ENCODE data around the gene BLOC1S2. TPM values are rescaled to one million over a fixed set of nuclear protein-coding genes. Genes with fewer than 3 reads are reported as not detected.

Gene BLOC1S2
- polyA plus RNA-seq, 2 donors = 51.2 to 58.2 TPM

DNA sequence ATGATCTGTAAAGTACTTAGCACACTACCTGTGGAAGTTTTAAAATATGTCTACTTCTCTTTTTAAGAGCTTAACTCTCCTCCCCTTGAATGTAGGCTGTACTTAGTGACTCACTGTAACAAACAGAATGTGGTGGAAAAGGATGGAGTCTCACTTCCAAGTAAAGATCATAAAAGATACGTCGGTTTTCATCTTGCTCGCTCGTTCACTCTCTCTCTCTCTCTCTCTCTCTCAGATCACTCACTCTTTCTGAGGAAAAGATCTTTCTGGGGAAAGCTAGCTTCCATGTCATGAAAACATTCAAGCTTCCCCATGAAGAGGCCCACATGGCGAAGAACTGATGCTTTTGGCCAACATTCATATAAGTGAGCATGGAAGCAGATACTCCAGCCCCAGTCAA, 62.6 kb downstream of the BLOC1S2 start:
- WGBS, 2 donors = 76 to 77% methylated on average over 5 of the region's 5 CpGs
- Histone ChIP-seq H3K4me3 (ENCODE audit: low read depth in 1 of 2, low read length in 2 of 2) (no peak overlapping the region), H3K36me3 (ENCODE audit: control insufficient read depth in 2 of 2, insufficient read depth in 2 of 2, low read length in 1 of 2) (peaks cover 0 to 3% of the 10 kb centered on the region in 2 donors), H3K27ac (ENCODE audit: low read depth in 2 of 2, low read length in 1 of 2) (no peak overlapping the region), H3K4me1 (ENCODE audit: control insufficient read depth in 2 of 2, insufficient read depth in 2 of 2, low read length in 1 of 2) (no peaks in the 10 kb centered on the region), H3K9me3 (ENCODE audit: control insufficient read depth in 2 of 2, insufficient read depth in 1 of 2, low read depth in 1 of 2, low read length in 1 of 2) (no peaks in the 10 kb centered on the region), H3K27me3 (ENCODE audit: control insufficient read depth in 1 of 2, insufficient read depth in 2 of 2, low read length in 2 of 2) (no peaks in the 10 kb centered on the region)

Other genes starting within 250 kb of the BLOC1S2 start
- gene CPN1, start 204.8 kb downstream of the BLOC1S2 start, polyA plus RNA-seq = not detected
- gene ERLIN1, start 100.7 kb downstream of the BLOC1S2 start, polyA plus RNA-seq = 10 to 100 TPM in 1 of 2 donors, 1 to 10 TPM in 1; 6.6 to 18.7 TPM
- gene CHUK, start 57.1 kb downstream of the BLOC1S2 start, polyA plus RNA-seq = 1 to 10 TPM; 3.8 to 6.7 TPM
- 10 to 100 TPM; 11.4 to 11.5 TPM for gene CWF19L1, start 19.0 kb downstream of the BLOC1S2 start, polyA plus RNA-seq
- gene PKD2L1, start 43.5 kb upstream of the BLOC1S2 start, polyA plus RNA-seq = not detected
- 10 to 100 TPM; 57.6 to 73.1 TPM for gene SCD, start 60.6 kb upstream of the BLOC1S2 start, polyA plus RNA-seq
- gene WNT8B, start 176.3 kb upstream of the BLOC1S2 start, polyA plus RNA-seq = not detected
- 1 to 10 TPM; 3.6 to 9.1 TPM for gene SEC31B, start 233.2 kb upstream of the BLOC1S2 start, polyA plus RNA-seq
- gene NDUFB8, start 243.2 kb upstream of the BLOC1S2 start, polyA plus RNA-seq = 100 to 1,000 TPM; 280 to 317 TPM
- gene HIF1AN, start 249.3 kb upstream of the BLOC1S2 start, polyA plus RNA-seq = 1 to 10 TPM; 7.0 to 7.6 TPM

All from esophagus (tissue), 2 donors.